ENCODE results near the gene USP49. TPM values are rescaled to one million over a fixed set of nuclear protein-coding genes. Genes with fewer than 3 reads are reported as not detected.

USP49 gene
- total RNA-seq, 1 experiment from 2014 or later, result 2.3 TPM

DNA sequence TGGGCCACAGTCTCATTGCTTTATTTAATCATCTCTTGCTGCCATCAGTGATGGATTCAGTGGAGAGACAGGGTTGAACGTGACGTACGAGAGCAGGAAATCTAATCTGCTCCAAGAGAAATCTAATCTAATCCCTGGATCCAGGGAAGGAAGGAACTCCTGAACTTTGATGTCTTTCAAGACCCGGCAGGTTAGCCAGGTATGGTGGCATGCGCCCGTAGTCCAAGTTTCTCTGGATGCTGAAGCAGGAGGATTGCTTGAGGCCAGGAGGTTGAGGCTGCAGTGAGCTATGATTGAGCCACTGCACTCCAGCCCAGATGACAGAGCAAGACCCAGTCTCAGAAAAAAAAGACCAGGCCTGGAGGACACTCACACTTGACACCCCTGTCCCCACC is 136.5 kb downstream of the USP49 start:
- Histone ChIP-seq H3K9me2 (replicated peaks; ENCODE audit: low read length) (no peaks in the 10 kb centered on the region), H3K4me1 (ENCODE audit: insufficient read depth, low read length) (no peaks in the 10 kb centered on the region), H3K4me3 (ENCODE audit: low read length) (no peak overlapping the region), H4K20me1 (ENCODE audit: low read length) (no peaks in the 10 kb centered on the region), H3K36me3 (ENCODE audit: low read depth, low read length) (no peaks in the 10 kb centered on the region), H3F3A (ENCODE audit: low read length, unreplicated experiment) (no peaks in the 10 kb centered on the region), H3K79me2 (ENCODE audit: low read length) (no peaks in the 10 kb centered on the region), H3K27ac (ENCODE audit: low read length) (no peak overlapping the region), H3K4me2 (ENCODE audit: low read length) (no peak overlapping the region), H3K9me3 (ENCODE audit: low read length) (no peaks in the 10 kb centered on the region), H3K9ac (ENCODE audit: low read length) (no peak overlapping the region), H2AFZ (ENCODE audit: low read length) (no peak overlapping the region), H3K27me3 (ENCODE audit: low read length) (no peaks in the 10 kb centered on the region)
- intact Hi-C loops (cut with micrococcal nuclease), result no loop called here
- CTCF ChIA-PET, result no interaction called here
- no TSS peak for BruUV-seq (replicated peaks)
- POLR2A ChIA-PET (ENCODE audit: unreplicated experiment), result no interaction called here
- no peak for DNase-seq
- ATAC-seq, result no peak
- TF ChIP-seq, protein P1, sequence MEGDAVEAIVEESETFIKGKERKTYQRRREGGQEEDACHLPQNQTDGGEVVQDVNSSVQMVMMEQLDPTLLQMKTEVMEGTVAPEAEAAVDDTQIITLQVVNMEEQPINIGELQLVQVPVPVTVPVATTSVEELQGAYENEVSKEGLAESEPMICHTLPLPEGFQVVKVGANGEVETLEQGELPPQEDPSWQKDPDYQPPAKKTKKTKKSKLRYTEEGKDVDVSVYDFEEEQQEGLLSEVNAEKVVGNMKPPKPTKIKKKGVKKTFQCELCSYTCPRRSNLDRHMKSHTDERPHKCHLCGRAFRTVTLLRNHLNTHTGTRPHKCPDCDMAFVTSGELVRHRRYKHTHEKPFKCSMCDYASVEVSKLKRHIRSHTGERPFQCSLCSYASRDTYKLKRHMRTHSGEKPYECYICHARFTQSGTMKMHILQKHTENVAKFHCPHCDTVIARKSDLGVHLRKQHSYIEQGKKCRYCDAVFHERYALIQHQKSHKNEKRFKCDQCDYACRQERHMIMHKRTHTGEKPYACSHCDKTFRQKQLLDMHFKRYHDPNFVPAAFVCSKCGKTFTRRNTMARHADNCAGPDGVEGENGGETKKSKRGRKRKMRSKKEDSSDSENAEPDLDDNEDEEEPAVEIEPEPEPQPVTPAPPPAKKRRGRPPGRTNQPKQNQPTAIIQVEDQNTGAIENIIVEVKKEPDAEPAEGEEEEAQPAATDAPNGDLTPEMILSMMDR (conservative IDR thresholded peaks at IDR 0.05; ENCODE audit: low read depth, low read length), result no peak
- no peak for TF ChIP-seq EZH2 (IDR thresholded peaks at IDR 0.05; ENCODE audit: low read length, unreplicated experiment)
- no peak for TF ChIP-seq EZH2phosphoT487 (IDR thresholded peaks at IDR 0.05; ENCODE audit: borderline replicate concordance, low read length)

DNA sequence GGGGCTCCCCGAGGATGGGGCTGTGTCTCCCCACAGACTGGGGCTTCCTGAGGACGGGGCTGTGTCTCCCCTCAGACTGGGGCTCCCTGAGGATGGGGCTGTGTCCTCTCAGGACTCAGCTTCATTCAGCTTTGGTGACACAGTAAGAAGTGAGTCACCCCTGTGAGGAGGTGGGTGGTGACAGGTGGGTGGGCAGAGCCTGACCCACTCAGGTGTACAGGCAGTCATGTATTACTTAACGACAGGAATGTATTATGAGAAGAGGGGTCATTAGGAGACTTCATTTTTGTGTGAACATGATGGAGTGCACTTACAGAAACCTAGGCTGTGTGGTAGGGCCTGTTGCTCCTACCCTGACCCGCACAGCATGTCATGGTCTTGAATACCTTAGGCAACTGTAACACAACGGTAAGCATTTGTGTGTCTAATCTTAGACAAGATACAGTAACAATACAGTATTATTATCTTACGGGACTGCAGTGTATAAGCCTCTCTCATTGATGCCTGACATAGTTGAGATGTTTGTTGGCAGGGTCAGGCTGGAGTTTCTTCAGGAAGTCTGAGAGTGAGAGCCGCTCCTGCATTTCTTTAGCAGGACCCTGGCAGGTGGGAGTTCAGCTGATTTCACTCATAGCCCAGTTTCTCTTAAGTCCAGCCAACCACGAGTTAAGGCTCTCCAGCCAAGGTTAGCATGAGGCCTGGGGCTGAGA is 137.1 kb downstream of the USP49 start:
- no TSS peak for BruUV-seq (replicated peaks)
- Histone ChIP-seq H4K20me1 (ENCODE audit: low read length) (no peaks in the 10 kb centered on the region), H3K36me3 (ENCODE audit: low read depth, low read length) (no peaks in the 10 kb centered on the region), H3K79me2 (ENCODE audit: low read length) (no peaks in the 10 kb centered on the region), H3F3A (ENCODE audit: low read length, unreplicated experiment) (no peaks in the 10 kb centered on the region), H3K27ac (ENCODE audit: low read length) (no peak overlapping the region), H3K27me3 (ENCODE audit: low read length) (no peaks in the 10 kb centered on the region), H3K9me2 (replicated peaks; ENCODE audit: low read length) (no peaks in the 10 kb centered on the region), H3K4me1 (ENCODE audit: insufficient read depth, low read length) (no peaks in the 10 kb centered on the region), H3K4me3 (ENCODE audit: low read length) (no peak overlapping the region), H3K4me2 (ENCODE audit: low read length) (no peak overlapping the region), H3K9ac (ENCODE audit: low read length) (no peak overlapping the region), H3K9me3 (ENCODE audit: low read length) (no peaks in the 10 kb centered on the region), H2AFZ (ENCODE audit: low read length) (no peak overlapping the region)
- no peak for ATAC-seq
- CTCF ChIA-PET, result no interaction called here
- POLR2A ChIA-PET (ENCODE audit: unreplicated experiment), result no interaction called here
- no peak for DNase-seq
- TF ChIP-seq, protein P1 (conservative IDR thresholded peaks at IDR 0.05; ENCODE audit: low read depth, low read length), result no peak
- TF ChIP-seq EZH2 (IDR thresholded peaks at IDR 0.05; ENCODE audit: low read length, unreplicated experiment) (no peak), EZH2phosphoT487 (IDR thresholded peaks at IDR 0.05; ENCODE audit: borderline replicate concordance, low read length) (no peak)
- intact Hi-C loops (cut with micrococcal nuclease), result no loop called here

DNA sequence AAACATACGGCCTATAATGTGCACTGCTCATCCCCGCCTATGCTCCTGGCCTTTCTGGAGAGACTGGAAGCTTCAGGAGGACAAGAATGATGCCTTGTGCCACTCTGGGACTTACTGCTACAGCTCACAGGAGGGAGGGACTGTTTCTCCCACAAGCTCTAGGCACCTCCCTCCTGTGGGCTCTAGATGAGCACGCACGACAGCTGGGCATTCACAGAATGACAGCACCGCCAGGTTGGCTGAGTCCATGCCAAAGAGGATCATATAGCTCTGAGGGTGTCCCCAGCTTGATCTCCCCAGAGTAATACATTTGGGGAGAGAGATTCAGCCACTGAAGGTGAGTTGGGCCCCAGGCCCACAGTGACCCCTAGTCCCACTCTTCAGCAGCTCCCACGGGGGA is 137.9 kb downstream of the USP49 start:
- TF ChIP-seq, protein P1 (conservative IDR thresholded peaks at IDR 0.05; ENCODE audit: low read depth, low read length), result no peak
- TF ChIP-seq EZH2 (IDR thresholded peaks at IDR 0.05; ENCODE audit: low read length, unreplicated experiment), result no peak
- no peak for TF ChIP-seq EZH2phosphoT487 (IDR thresholded peaks at IDR 0.05; ENCODE audit: borderline replicate concordance, low read length)
- H3K9me2 ChIP-seq (replicated peaks; ENCODE audit: low read length), result no peaks in the 10 kb centered on the region
- no peaks in the 10 kb centered on the region for H4K20me1 ChIP-seq (ENCODE audit: low read length)
- H3F3A ChIP-seq (ENCODE audit: low read length, unreplicated experiment), result no peaks in the 10 kb centered on the region
- H3K4me1 ChIP-seq (ENCODE audit: insufficient read depth, low read length), result no peaks in the 10 kb centered on the region
- intact Hi-C loops (cut with micrococcal nuclease), result no loop called here
- no TSS peak for BruUV-seq (replicated peaks)
- ATAC-seq (no peak), DNase-seq (no peak)
- no peaks in the 10 kb centered on the region for H3K27me3 ChIP-seq (ENCODE audit: low read length)
- ChIA-PET CTCF (no interaction called here), POLR2A (ENCODE audit: unreplicated experiment) (no interaction called here)
- H3K36me3 ChIP-seq (ENCODE audit: low read depth, low read length), result no peaks in the 10 kb centered on the region
- H3K9me3 ChIP-seq (ENCODE audit: low read length), result no peaks in the 10 kb centered on the region
- no peak overlapping the region for H2AFZ ChIP-seq (ENCODE audit: low read length)
- H3K79me2 ChIP-seq (ENCODE audit: low read length), result no peaks in the 10 kb centered on the region
- H3K4me2 ChIP-seq (ENCODE audit: low read length), result no peak overlapping the region
- H3K27ac ChIP-seq (ENCODE audit: low read length), result no peak overlapping the region
- no peak overlapping the region for H3K4me3 ChIP-seq (ENCODE audit: low read length)
- no peak overlapping the region for H3K9ac ChIP-seq (ENCODE audit: low read length)

Data from PC-3 (cell line).